Keratinocyte (primary cell): ENCODE measurements around the gene ZNF41.

Source experiments
- CTCF ChIP-seq, 3 experiments: IDR thresholded peaks in 1 of 3; conservative IDR thresholded peaks in 1 of 3; optimal IDR thresholded peaks in 1 of 3; 2 replicates in 2 of 3; 3 replicates in 1 of 3; pipeline versions ENCODE3 to v1.5.1; 2011; ENCODE audit warnings: low read length in 3 of 3, mild to moderate bottlenecking in 3 of 3, moderate library complexity in 2 of 3, control low read depth in 1 of 3, inconsistent platforms in 1 of 3; ENCODE audit not compliant: insufficient read depth in 2 of 3; ENCODE audit errors: extremely low read depth in 1 of 3
- EZH2 ChIP-seq: IDR thresholded peaks from one replicate; pipeline ENCODE4 v1.6.1; 2012; ENCODE audit warnings: inconsistent platforms, mild to moderate bottlenecking, low read length, moderate library complexity

- TF ChIP-seq EZH2: no peak
- no peak for TF ChIP-seq CTCF (optimal IDR thresholded peaks at IDR 0.05 in 1 of 3, IDR thresholded peaks at IDR 0.05 in 1 of 3, conservative IDR thresholded peaks at IDR 0.05 in 1 of 3; ENCODE audit: extremely low read depth in 1 of 3, insufficient read depth in 2 of 3, low read length in 3 of 3)
These were observed 17.5 kb upstream of the ZNF41 start for GRCh38 chrX:47500554-47500953.
